SW 1271 (cell line): ENCODE measurements around the gene FHOD3.

Experiments
- DNase-seq, 2 experiments: peaks; one replicate each; lab custom pipeline; 2025; lab: John Stamatoyannopoulos, UW

The FHOD3 gene

DNA sequence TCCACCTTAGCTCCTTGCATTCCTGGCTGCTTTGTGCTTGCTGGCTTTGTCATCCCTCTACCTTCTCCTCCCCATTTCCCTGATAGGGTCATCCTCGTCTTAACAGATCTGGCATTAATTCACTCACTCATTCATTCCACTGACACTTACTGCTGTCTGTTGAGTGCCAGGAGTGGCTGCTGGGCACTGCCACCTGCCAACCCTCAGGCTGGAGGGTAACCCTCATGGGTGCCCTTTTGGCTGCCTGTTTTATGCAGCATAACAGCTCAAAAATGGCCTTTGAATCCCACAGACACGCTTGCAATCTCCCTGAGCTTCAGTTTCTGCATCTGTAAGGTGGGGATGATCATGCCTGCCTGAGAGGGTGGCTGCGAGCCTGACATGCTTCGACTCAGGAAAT lies 25.2 kb downstream of the FHOD3 start:
- DNase-seq = no peak

DNA sequence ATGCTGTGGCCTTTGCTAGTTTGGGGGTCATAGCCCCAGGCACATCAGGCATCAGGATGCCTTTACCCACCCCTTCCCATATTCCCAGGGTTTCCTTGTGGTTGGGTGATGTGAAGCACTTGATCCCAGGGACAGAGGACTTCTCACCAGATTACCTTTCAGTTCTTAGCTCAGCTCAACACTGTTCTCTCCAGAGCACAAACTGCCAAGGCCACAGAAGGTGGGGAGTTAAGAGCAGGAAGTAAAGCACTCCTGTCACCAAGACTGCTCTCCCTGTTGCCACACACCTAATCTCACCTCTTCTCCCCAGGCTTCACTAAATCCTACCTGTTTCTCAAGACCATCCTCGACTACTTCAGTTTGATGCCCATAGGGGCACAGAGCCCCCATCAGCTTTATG lies 25.9 kb downstream of the FHOD3 start:
- DNase-seq = no peak

DNA sequence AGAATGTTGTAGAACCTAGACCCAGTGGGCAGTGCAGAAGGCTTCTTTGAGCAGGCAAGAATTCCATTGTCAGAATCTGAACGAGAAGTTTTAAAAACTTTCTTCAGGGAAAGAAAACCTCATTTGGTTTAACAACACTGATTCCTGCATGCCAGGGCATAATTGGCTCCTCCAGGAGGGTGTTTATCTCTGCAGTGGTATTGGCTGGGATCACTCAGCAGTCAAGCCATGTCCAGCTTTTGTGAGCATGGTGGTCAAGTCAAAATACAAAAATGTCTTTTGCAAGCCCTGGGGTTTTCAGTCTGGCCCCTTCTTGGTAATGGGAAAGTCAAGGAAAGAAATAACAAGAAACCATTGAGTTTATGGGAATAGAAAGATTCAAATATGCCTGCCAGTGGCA lies 28.3 kb downstream of the FHOD3 start:
- no peak for DNase-seq

- no peak for DNase-seq
These were observed 29.3 kb downstream of the FHOD3 start for GRCh38 chr18:36326771-36327170.

GRCh38 chr18:36327352-36328316 lies 30.1 kb downstream of the FHOD3 start:
- no peak for DNase-seq

DNA sequence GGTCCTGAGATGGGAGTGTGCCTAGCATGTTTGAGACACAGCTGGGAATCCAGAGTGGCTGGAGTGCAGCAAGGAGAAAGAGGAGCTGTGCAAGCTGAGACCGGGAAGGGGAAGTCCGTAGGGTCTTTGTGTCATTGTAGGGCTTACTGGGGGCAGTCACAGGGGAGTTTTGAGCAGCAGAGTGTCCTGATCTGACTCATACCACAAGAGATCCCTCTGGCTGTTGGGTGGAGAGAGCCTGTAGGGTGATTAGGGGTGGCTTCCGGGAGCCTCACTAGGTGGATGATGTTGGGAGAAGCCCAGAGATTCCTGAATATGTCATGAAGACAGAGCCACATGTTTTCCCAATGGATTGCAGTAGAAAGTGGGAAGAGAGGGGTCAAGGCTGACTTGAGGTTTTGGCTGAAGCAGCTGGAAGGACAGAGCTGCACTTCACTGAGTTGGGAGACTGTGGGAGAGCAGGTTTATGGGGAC lies 30.9 kb downstream of the FHOD3 start:
- DNase-seq = no peak

GRCh38 chr18:36328916-36329315 lies 31.4 kb downstream of the FHOD3 start:
- DNase-seq = no peak

DNA sequence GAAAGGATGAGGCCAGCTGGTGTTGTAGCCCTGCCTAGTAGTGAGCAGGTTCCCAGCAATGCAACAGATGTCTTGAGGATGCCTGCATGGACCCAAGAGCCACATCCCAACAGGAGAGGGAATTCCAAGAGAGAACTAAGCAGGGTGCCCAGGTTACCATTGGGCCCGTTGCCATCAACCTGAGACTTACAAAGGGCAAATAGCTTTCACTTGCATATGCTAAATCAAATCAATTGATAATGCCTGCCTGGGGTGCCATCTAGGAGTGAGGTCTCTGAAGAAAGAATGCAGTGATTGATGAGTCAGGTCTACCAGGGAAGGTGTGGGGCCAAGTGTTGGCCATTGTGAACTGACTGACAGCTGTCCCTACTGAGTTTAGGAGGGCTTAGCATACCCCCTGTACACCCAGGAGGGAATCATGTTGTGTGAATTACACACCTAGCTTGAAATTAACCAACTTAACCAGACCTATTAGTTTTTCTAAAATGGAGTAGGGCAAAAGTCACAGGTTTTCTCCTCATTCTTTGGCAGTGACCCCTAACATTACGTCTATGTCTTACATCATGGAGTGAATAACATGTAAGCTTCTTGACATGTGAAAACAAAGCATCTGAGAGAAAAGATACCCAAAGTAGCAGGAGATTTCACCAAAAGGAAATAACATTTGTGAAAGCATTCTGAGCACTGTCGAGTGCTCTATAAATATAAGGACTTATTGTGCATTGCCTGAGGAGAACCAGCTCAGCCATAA lies 32.3 kb downstream of the FHOD3 start:
- DNase-seq = no peak

- no peak for DNase-seq
These were observed 33.0 kb downstream of the FHOD3 start for GRCh38 chr18:36330435-36331052.

- DNase-seq = no peak
These were observed 34.0 kb downstream of the FHOD3 start for GRCh38 chr18:36331521-36331971.

DNA sequence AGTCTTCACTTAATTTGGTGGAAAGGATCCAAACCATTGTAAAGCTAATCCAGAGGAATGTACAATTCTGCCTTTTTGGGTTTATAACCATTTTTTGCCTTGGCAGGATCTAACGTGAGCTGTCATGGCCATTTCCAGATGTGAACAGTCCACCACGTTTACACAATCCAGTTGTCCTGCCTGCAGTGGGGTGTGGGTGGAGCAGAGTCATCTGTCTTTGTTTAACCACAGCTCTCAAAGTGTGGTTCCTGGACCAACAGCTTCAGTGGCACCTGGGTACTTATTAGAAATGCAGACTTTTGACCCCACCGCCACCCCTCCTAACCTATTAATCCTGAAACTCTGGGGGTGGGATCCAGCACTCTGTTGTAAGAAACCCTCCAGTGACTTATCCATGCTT lies 35.9 kb downstream of the FHOD3 start:
- no peak for DNase-seq

- DNase-seq = no peak
These were observed 37.3 kb downstream of the FHOD3 start for GRCh38 chr18:36334798-36335197.

GRCh38 chr18:36335476-36336279 lies 38.2 kb downstream of the FHOD3 start:
- DNase-seq = no peak

DNA sequence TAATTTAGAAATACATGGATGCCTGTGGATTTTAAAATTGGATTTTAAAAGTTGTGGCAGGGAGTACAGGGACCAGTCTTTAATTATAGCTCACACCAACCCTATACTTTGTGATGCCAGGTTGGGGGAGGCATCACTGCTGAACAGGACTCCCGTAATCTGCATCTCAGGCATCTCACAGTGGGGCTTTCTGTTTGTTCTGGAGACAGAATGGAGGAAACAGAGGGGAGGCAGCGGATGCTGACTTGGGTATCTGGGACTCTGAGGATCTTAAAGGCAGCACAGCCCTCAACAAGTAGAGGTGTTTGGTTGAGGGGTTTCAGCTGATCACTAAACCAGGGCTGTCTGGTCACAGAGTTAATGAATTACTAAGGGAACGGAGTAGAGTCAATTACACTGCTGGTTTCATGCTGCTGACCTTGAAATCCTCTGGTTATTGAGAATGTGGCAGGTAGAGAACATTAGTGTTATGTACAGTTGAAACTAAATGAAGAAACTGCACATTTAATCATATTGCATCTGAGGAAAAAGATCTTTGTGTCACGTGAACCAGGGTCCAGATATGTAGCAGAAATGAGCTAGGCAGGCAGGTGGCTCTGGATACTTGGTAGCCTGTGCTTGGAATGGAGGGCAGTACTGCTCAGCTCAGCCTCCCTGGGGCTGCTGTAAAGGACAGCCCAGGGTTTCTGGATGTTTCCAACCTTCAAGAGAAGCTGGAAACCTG lies 40.3 kb downstream of the FHOD3 start:
- no peak for DNase-seq

DNA sequence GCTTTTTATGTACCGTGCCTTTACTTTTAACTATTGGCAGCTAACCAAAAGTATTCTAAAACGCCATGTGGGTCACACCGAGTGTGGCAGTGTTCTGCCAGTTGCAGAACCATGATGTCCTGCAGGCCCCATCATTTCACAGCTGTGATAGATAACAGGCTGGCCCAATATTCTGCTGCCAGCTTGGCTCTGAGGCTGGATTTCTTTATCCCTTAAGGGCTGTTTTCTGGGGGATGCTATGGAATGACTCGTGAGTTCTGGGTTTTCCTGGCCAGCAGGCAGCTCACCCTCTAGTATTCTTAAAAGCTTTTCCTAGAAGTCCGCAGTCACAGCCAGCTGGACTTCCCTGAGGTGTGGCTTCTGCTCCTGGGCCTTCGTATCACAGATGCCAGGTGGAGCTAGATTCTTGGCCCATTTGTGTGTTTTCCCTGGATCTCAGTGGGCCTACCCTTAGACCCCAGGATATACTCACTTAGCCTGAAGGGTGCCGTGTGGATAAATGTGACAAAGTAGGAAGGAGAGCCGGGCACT lies 41.0 kb downstream of the FHOD3 start:
- DNase-seq = no peak

GRCh38 chr18:36340246-36340645 lies 42.7 kb downstream of the FHOD3 start:
- no peak for DNase-seq

DNA sequence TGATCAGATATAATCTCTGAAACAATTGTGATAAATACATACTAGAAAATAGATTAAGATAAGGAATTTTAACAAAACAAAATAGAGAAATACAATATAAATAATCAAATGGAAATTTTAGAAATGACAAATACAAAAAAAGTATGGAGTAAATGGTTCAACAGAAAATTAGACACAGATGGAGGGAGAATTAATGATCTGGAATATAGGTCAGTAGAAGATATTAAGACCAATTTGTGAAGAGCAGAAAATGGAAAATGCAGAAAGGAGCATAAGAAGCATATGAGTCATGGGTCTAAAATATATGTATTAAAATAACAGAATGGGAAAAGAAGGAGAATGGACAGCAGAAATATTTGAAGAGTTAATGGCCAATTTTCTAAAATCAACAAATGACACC lies 44.4 kb downstream of the FHOD3 start:
- no peak for DNase-seq

GRCh38 chr18:36348331-36348730 lies 50.8 kb downstream of the FHOD3 start:
- DNase-seq = no peak

DNA sequence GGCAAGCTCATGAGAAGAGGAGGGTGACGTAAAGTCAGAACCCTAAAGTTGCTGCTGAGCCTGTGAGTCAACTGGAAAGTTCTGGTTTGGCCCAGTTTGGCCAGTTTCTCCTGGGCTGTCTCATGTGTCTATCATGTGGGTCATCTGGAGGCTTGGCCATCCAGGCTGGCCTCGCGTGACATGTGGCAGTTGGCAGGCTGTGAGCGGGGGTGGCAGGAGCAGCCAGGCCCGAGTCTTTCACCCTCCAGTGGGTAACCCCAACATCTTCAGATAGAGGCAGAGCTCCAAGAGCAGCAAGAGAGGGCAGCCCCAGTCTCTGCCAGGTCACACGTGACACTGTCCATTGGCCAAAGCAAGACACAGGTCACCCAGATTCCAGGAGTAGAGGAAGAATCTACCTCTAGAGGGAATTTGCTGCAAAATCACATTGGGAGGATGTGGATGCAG lies 51.5 kb downstream of the FHOD3 start:
- no peak for DNase-seq

DNA sequence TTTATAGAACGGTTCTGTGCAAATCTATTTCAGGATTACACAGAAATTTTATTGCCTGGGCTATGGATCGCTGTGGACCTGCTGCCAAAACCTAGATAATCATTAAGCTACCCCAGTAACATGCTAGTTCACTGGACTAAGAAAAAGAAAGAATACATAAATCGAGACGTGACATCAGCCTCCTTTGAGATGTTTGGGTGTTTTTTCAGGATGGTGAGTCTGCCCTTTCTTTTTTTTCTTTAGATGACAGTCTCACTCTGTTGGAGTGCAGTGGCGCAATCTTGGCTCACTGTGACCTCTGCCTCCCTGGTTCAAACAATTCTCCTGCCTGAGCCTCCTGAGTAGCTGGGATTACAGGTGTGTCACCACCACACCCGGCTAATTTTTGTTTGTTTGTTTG lies 52.0 kb downstream of the FHOD3 start:
- DNase-seq = no peak

GRCh38 chr18:36350251-36350651 lies 52.7 kb downstream of the FHOD3 start:
- DNase-seq = peak in 1 of 2 experiments; percentile 23
